ENCODE data around the gene MOB3C. TPM values are rescaled to one million over a fixed set of nuclear protein-coding genes. Genes with fewer than 3 reads are reported as not detected.

Gene MOB3C
- total RNA-seq, 1 donor, result 7.2 TPM

DNA sequence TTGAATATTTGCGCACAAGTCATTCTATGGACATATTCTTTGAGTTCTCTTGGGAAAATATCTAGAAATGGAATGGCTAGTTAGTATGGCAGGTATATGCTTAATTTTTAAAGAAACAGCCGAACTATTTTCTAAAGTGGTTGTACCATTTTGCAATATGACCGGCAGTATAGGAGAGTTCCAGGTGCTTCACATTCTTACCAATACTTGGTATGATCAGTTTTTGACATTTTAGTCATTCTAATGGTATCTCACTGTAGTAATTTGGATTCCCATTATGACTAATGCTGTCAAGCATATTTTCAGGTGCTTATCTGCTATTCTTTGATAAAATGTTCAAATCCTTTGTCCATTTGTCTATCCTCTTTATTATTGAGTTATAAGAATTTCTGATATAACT, 31.0 kb upstream of the MOB3C start:
- Histone ChIP-seq H3K27me3 (ENCODE audit: insufficient read depth, low read length) (no peaks in the 10 kb centered on the region), H3K4me1 (ENCODE audit: insufficient read depth, low read length) (no peaks in the 10 kb centered on the region), H3K9me3 (ENCODE audit: low read depth, low read length) (no peaks in the 10 kb centered on the region), H3K4me3 (ENCODE audit: low read length) (no peak overlapping the region)

DNA sequence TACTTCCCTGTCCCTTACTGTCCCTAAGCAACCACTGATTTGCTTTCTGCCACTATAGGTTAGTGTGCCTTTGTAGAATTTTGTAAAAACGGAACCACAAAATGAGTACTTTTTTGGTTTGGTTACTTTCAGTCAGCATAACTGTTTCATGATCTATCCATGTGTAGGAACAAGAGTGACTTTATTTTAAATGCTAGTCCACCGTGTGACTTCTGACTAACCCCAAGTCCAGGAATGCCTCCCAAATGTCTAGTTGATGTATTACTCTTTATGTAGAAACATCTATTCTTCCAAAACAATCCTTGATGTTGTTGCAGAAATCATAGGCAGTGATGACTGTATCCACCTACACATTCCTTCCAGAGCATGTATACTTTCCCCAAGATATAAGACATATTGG, 30.2 kb upstream of the MOB3C start:
- H3K27me3 ChIP-seq (ENCODE audit: insufficient read depth, low read length), result no peaks in the 10 kb centered on the region
- H3K4me1 ChIP-seq (ENCODE audit: insufficient read depth, low read length), result no peaks in the 10 kb centered on the region
- H3K9me3 ChIP-seq (ENCODE audit: low read depth, low read length), result no peaks in the 10 kb centered on the region
- H3K4me3 ChIP-seq (ENCODE audit: low read length), result no peak overlapping the region

DNA sequence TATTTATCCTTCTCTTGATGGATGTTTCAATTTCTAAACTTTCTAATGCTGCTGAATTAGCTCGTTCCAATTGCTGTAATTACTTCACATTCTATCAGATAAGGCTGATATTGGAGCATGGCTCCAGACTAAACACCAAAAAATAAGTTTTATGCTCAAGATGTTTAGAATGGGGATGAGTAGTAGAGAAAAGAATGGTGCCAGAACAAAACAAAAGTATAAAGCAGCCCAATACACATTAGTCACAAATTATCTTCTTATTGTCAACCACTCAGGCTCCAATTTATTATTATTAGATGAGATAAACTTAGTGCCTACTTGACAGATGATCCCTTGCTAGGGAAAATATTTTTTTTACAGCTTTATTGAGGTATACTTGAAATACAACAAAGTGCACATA, 29.7 kb upstream of the MOB3C start:
- no peaks in the 10 kb centered on the region for H3K9me3 ChIP-seq (ENCODE audit: low read depth, low read length)
- no peaks in the 10 kb centered on the region for H3K27me3 ChIP-seq (ENCODE audit: insufficient read depth, low read length)
- no peak overlapping the region for H3K4me3 ChIP-seq (ENCODE audit: low read length)
- H3K4me1 ChIP-seq (ENCODE audit: insufficient read depth, low read length), result no peaks in the 10 kb centered on the region

DNA sequence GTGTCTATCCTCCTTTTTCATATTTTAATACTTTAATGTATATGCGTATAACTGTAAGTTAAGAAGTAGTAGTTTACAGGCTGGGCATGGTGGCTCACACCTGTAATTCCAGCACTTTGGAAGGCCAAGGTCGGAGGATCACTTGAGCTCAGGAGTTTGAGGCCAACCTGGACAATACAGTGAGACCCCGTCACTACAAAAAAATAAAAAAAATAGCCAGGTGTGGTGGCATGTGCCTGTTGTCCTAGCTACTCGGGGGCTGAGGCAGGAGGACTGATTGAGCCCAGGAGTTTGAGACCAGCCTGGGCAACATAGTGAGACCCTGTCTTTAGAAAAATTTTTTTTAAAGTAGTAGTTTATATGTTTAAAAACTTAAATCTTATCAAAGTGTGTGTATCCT, 29.2 kb upstream of the MOB3C start:
- H3K4me1 ChIP-seq (ENCODE audit: insufficient read depth, low read length), result no peaks in the 10 kb centered on the region
- no peaks in the 10 kb centered on the region for H3K27me3 ChIP-seq (ENCODE audit: insufficient read depth, low read length)
- no peaks in the 10 kb centered on the region for H3K9me3 ChIP-seq (ENCODE audit: low read depth, low read length)
- no peak overlapping the region for H3K4me3 ChIP-seq (ENCODE audit: low read length)

DNA sequence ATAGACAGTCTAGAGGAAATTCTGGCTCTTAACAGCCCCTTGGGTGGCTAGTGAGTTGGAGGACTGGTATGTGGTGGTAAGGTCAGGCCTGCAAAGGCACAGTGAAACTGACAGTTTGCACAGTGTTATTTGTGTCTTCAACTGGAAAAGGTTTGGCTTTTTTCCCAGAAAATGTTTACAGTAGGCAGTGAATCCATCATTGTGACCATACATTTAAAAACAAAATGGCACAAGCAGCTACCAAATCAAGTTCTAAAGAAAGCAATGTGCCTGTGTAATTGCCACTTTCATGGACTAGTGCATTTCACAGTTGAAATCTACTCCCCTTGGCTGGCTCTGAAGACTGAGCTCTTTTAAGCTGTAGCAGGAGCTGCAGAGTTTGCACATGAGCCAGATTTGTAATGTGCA, 26.8 kb upstream of the MOB3C start:
- Histone ChIP-seq H3K4me1 (ENCODE audit: insufficient read depth, low read length) (no peaks in the 10 kb centered on the region), H3K4me3 (ENCODE audit: low read length) (no peak overlapping the region), H3K27me3 (ENCODE audit: insufficient read depth, low read length) (no peaks in the 10 kb centered on the region), H3K9me3 (ENCODE audit: low read depth, low read length) (no peaks in the 10 kb centered on the region)

DNA sequence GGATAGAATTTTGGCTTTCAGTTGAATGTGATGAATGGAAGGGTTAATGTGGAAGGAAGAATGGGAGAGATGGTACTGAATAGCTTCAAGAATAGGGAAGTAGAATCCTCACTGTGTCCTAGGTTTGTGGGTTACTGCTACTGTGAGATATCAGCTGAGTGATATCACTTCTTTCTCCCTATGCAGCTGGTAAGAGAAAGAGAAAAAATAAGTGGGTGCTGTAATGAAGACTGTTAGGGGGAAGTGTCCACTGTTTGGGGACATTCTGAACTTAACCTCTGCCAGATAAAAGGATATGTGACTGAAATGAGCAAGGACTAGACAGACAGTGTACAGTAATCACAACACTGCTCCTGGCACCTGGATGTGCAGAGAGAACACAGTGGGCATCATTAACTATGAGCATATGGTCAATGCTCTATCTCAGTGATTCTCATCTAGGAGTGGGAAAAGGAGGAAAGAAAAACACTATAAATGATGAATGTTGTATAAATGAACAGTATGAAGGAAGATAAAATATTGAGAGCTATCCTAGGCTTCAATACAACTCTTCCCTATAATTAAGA, 25.6 kb upstream of the MOB3C start:
- Histone ChIP-seq H3K4me3 (ENCODE audit: low read length) (no peak overlapping the region), H3K4me1 (ENCODE audit: insufficient read depth, low read length) (no peaks in the 10 kb centered on the region), H3K27me3 (ENCODE audit: insufficient read depth, low read length) (no peaks in the 10 kb centered on the region), H3K9me3 (ENCODE audit: low read depth, low read length) (no peaks in the 10 kb centered on the region)

DNA sequence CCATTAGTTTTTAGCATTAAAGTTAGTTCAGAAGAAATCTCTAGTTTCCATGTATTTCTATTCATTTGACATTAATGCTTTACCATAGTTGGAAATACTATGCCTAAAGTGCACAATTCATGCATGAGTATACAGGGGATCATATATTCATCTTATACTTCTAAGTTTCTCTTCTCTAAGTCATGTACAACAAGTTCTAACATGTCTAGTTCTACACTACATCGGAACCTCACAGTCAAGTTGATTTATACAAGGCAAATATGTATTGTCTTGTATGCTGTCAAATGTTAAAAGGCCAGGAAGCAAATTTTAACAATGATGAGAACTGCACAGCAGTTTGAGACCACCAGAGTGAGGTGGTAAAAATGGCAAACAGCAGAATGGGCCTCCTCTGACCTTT, 22.9 kb upstream of the MOB3C start:
- Histone ChIP-seq H3K4me1 (ENCODE audit: insufficient read depth, low read length) (no peaks in the 10 kb centered on the region), H3K27me3 (ENCODE audit: insufficient read depth, low read length) (no peaks in the 10 kb centered on the region), H3K9me3 (ENCODE audit: low read depth, low read length) (no peaks in the 10 kb centered on the region), H3K4me3 (ENCODE audit: low read length) (no peak overlapping the region)

DNA sequence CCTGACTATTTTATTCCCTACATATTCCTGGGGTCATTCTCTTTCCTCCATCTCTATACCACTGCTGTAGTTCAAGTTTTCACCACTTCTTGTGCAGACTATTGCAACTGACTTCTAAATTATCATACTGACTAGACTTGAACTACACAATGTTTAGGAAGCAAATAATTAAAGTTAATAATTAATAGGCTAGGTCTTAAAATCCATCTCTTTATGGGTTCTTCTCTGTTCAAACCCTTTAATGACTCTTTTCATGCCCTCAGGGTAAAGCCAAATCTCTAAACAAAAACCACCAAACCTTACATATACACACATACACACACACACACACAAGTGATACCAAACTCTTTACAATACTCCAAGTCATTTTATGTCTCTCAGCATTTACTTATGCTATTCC, 22.3 kb upstream of the MOB3C start:
- H3K9me3 ChIP-seq (ENCODE audit: low read depth, low read length), result no peaks in the 10 kb centered on the region
- H3K4me3 ChIP-seq (ENCODE audit: low read length), result no peak overlapping the region
- H3K27me3 ChIP-seq (ENCODE audit: insufficient read depth, low read length), result no peaks in the 10 kb centered on the region
- no peaks in the 10 kb centered on the region for H3K4me1 ChIP-seq (ENCODE audit: insufficient read depth, low read length)

DNA sequence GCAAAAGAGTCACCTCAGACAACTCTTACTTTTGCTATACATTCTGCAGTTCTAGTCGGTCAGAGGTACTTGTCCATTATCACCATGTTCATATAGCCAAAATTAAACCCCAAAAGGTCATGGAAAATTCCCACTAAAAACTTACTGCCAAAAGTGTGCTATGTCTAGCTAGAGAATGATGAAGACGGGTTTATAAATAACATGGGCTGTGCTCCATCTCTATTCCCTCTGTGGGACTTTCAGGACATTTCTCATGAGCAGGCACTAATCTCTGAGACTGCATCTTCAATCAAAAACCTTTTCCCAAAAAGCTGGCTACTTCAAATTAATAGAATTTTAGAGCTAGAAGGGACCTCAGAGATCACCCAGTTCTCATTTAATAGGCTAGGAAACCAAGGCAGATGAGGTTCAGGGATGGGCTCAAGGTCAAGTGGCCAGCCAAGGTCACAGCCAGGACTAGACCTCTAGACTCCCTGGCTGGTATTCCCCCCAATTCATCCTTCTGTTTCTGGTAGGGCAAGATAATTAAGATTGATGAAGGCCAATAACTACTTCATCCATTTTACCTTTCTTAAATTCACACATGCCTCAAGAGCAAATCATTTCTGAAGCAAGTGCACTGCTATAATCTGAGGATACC, 21.0 kb upstream of the MOB3C start:
- H3K4me3 ChIP-seq (ENCODE audit: low read length), result no peak overlapping the region
- H3K4me1 ChIP-seq (ENCODE audit: insufficient read depth, low read length), result no peaks in the 10 kb centered on the region
- H3K9me3 ChIP-seq (ENCODE audit: low read depth, low read length), result no peaks in the 10 kb centered on the region
- no peaks in the 10 kb centered on the region for H3K27me3 ChIP-seq (ENCODE audit: insufficient read depth, low read length)

DNA sequence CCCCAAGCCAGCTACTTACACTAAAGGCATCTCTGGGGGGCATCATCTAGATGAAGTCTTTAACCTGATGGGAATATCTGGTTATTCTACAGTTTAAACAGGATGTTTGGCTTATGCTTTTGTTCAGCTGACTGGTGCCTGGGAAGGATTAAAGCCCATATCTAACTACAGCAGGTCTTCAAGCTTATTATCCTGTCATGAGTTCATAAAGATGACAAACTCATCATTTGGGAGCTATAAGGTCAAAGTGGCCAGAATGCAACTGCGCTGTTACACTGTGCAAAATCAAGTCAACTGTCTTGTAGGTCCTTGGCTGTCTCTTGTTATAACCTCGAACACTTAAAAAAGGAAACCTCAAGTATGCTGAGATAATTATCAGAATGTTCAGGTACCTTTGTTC, 18.6 kb upstream of the MOB3C start:
- Histone ChIP-seq H3K27me3 (ENCODE audit: insufficient read depth, low read length) (no peaks in the 10 kb centered on the region), H3K4me3 (ENCODE audit: low read length) (no peak overlapping the region), H3K4me1 (ENCODE audit: insufficient read depth, low read length) (no peaks in the 10 kb centered on the region), H3K9me3 (ENCODE audit: low read depth, low read length) (no peaks in the 10 kb centered on the region)

DNA sequence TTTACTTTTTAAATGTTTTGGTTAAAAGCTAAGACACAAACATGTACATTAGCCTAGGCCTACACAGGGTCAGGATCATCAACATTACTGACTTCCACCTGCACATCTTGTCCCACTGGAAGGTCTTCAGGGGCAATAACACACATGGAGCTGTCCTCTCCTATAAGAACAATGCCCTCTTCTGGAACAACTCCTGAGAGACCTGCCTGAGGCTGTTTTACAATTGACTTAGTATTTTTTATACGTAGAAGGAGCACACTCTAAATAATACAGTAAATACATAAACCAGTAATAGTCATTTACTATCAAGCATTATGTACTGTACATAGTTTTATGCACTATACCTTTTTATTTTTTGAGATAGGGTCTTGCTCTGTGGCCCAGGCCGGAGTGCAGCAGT, 14.1 kb upstream of the MOB3C start:
- Histone ChIP-seq H3K4me3 (ENCODE audit: low read length) (no peak overlapping the region), H3K9me3 (ENCODE audit: low read depth, low read length) (no peaks in the 10 kb centered on the region), H3K27me3 (ENCODE audit: insufficient read depth, low read length) (no peaks in the 10 kb centered on the region), H3K4me1 (ENCODE audit: insufficient read depth, low read length) (no peaks in the 10 kb centered on the region)

DNA sequence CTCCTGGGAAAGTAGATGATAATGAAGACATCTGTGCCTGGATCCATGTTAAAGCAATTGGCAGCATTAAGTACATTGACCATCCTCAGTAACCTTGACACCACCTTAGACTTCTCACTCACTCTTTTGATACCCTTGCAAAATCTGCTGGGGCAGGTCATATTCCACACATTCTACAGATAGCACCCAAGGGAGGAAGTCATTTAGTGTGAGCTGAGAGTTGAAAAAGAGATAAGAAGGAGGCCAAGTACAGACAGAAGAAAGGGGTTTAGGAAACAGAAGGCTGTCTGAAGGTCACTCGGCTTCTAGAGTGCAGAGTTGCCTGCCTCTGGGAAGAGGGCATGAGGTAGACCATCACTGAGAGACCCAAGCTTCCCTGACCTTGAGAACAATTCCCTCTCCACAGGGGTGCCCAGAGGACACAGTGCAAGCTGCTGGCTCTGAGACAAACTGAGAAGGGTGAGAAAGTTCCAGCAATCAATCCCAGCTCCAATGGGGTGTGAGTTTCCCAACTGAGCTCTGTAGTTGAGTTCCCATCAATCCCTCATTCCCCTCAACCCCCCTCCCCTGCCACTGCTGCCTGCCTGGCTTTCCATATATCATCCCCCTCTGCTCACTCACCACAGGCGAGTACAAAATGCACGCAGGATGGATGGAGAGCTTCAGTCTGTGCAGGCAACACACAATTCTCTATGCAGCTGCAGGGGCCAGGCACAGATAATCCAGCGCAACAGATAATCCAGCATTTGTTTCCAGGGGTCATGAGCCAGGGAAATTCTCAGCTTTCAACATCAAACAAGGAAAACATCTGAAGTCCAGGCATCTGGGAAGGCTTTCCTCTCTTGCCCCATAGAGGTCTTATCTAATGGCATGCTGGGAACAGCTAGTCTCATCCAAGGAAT, 7.4 kb upstream of the MOB3C start:
- Histone ChIP-seq H3K27me3 (ENCODE audit: insufficient read depth, low read length) (no peaks in the 10 kb centered on the region), H3K4me1 (ENCODE audit: insufficient read depth, low read length) (peaks cover 6% of the 10 kb centered on the region), H3K4me3 (ENCODE audit: low read length) (no peak overlapping the region), H3K9me3 (ENCODE audit: low read depth, low read length) (no peaks in the 10 kb centered on the region)

DNA sequence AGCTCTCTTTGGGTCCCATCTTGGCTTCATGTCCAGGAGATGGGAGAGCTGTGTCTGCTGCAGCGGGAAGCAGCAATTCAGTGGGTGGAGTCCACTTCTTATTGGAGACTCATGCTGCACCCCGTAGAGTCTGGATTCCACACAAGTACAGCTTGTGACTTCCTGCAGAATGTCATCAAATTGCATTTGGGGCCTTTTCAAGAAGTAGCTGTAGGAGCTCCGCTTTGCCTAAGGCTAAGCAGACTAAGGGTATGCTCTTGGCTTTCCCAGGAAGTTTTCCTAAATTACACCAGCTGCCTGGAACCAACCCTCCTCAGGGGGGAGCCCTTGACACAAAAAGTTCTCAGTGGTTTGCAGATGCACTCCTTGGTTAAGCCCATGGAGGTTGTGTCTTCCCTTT, 5.7 kb upstream of the MOB3C start:
- Histone ChIP-seq H3K4me3 (ENCODE audit: low read length) (no peak overlapping the region), H3K27me3 (ENCODE audit: insufficient read depth, low read length) (no peaks in the 10 kb centered on the region), H3K9me3 (ENCODE audit: low read depth, low read length) (no peaks in the 10 kb centered on the region), H3K4me1 (ENCODE audit: insufficient read depth, low read length) (peaks cover 16% of the 10 kb centered on the region)

DNA sequence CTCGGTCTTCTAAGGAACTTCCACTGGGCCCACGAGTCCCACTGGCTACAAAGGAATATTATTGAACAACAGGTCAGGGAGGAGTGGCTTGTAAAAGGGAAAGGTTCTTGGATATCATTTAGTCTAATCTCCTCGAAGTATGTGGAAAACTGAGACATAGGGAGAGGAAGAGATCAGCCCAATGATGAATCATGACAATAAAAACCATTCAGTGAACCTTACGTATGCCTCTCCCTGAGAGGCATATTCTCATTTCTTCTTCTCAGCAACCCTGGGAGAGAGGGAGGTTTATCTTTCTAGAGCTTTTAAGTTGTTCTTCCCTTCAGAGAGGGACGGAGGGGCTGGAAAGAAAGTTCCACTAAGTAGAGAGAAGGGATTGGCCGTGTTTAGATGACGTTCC, 5.3 kb upstream of the MOB3C start:
- H3K9me3 ChIP-seq (ENCODE audit: low read depth, low read length), result no peaks in the 10 kb centered on the region
- H3K27me3 ChIP-seq (ENCODE audit: insufficient read depth, low read length), result no peaks in the 10 kb centered on the region
- no peak overlapping the region for H3K4me3 ChIP-seq (ENCODE audit: low read length)
- peaks cover 20% of the 10 kb centered on the region for H3K4me1 ChIP-seq (ENCODE audit: insufficient read depth, low read length)

DNA sequence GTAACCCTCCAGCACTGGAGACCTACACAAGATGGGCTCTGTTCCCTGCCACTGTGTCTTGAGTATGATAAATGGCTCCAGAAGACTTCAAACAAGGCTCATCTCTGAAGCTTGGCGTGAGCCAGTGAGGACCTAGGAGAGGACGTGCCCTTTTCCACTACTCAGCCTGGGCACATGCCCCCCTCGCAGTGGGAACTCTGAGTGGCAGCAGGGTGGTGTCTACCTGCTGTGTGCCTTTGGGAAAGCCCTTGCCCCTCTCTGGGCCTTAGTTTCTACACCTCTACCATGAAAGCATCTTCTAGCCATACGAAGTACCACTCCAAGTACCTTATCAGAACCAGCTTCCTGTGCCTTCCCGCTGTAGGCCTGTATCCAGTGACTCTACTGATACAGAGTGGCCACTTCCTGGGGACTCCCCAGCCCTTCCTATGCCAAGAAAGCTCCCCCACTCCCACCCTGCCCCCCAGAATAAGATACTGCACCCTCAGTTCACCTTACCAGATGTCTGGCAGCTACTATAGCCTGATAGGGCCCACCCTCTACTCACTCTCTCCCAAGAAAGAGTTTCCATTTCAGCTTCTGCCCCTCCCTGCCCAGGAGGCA, 3.1 kb upstream of the MOB3C start:
- no peak overlapping the region for H3K4me3 ChIP-seq (ENCODE audit: low read length)
- no peaks in the 10 kb centered on the region for H3K9me3 ChIP-seq (ENCODE audit: low read depth, low read length)
- H3K27me3 ChIP-seq (ENCODE audit: insufficient read depth, low read length), result no peaks in the 10 kb centered on the region
- peaks cover 36% of the 10 kb centered on the region for H3K4me1 ChIP-seq (ENCODE audit: insufficient read depth, low read length)
